Liver (tissue), 9 donors: ENCODE measurements around the gene DNAAF5. TPM values are rescaled to one million over a fixed set of nuclear protein-coding genes. Genes with fewer than 3 reads are reported as not detected.

ENCODE experiments used
- DNase-seq: peaks from one replicate; pipeline ENCODE4 v3.0.0-alpha.2; 2017; ENCODE audit warnings: low spot score
- H3K27ac ChIP-seq, 2 donors: one replicate each; pipeline ENCODE4 v1.7.0; 2013; ENCODE audit warnings: inconsistent platforms in 2 of 2, low read length in 2 of 2, control low read depth in 1 of 2, low read depth in 1 of 2, mild to moderate bottlenecking in 1 of 2
- H3K27me3 ChIP-seq, 4 donors: one replicate each; pipeline versions ENCODE4 v1.6.1 to v1.7.0; 2013; ENCODE audit warnings: low read length in 3 of 4, inconsistent platforms in 1 of 4, mild to moderate bottlenecking in 1 of 4, moderate library complexity in 1 of 4; ENCODE audit not compliant: control insufficient read depth in 4 of 4, insufficient read depth in 4 of 4
- H3K36me3 ChIP-seq, 4 donors: one replicate each; pipeline versions ENCODE4 v1.6.1 to v1.7.0; 2013; ENCODE audit warnings: low read length in 3 of 4, mild to moderate bottlenecking in 3 of 4, low read depth in 1 of 4, moderate library complexity in 1 of 4; ENCODE audit not compliant: control insufficient read depth in 4 of 4, insufficient read depth in 3 of 4
- H3K4me1 ChIP-seq, 4 donors: one replicate each; pipeline versions ENCODE4 v1.6.1 to v1.7.0; 2013; ENCODE audit warnings: low read length in 3 of 4, mild to moderate bottlenecking in 3 of 4, moderate library complexity in 1 of 4; ENCODE audit not compliant: control insufficient read depth in 4 of 4, insufficient read depth in 4 of 4
- H3K4me3 ChIP-seq, 3 donors: one replicate each; pipeline versions ENCODE4 v1.6.1 to v1.7.0; 2013; ENCODE audit warnings: low read length in 3 of 3, control low read depth in 1 of 3, low read depth in 1 of 3, mild to moderate bottlenecking in 1 of 3
- H3K9ac ChIP-seq, 2 donors: one replicate each; pipeline ENCODE4 v1.7.0; 2013; ENCODE audit warnings: low read length in 2 of 2, mild to moderate bottlenecking in 2 of 2, moderate library complexity in 2 of 2, control low read depth in 1 of 2, low read depth in 1 of 2
- H3K9me3 ChIP-seq, 4 donors: one replicate each; pipeline versions ENCODE4 v1.6.1 to v1.7.0; 2013; ENCODE audit warnings: low read length in 3 of 4; ENCODE audit not compliant: control insufficient read depth in 4 of 4
- EGR1 ChIP-seq, 2 donors: IDR thresholded peaks; 2 replicates each; pipeline ENCODE4 v1.6.1; 2016 to 2018; ENCODE audit warnings: antibody characterized with exemption in 2 of 2, low read depth in 2 of 2
- FOXA1 ChIP-seq: IDR thresholded peaks from 2 replicates; pipeline ENCODE4 v1.6.1; 2016; ENCODE audit warnings: antibody characterized with exemption
- FOXA2 ChIP-seq: IDR thresholded peaks from 2 replicates; pipeline ENCODE4 v1.6.1; 2016; ENCODE audit warnings: antibody characterized with exemption
- GABPA ChIP-seq, 2 donors: IDR thresholded peaks in 1 of 2; conservative IDR thresholded peaks in 1 of 2; 2 replicates each; pipeline ENCODE4 v1.6.1; 2016; ENCODE audit warnings: antibody characterized with exemption in 2 of 2, mild to moderate bottlenecking in 1 of 2, moderate library complexity in 1 of 2
- HNF4A ChIP-seq, 2 donors: conservative IDR thresholded peaks; 2 replicates each; pipeline ENCODE4 v1.6.1; 2016; ENCODE audit warnings: antibody characterized with exemption in 2 of 2, mild to moderate bottlenecking in 2 of 2
- HNF4G ChIP-seq: IDR thresholded peaks from 2 replicates; pipeline ENCODE4 v1.6.1; 2016; ENCODE audit warnings: antibody characterized with exemption
- JUND ChIP-seq, 2 donors: IDR thresholded peaks; 2 replicates each; pipeline ENCODE4 v1.6.1; 2016; ENCODE audit warnings: antibody characterized with exemption in 2 of 2
- RAD21 ChIP-seq, 2 donors: IDR thresholded peaks; 2 replicates each; pipeline ENCODE4 v1.6.1; 2016; ENCODE audit warnings: antibody characterized with exemption in 2 of 2, mild to moderate bottlenecking in 2 of 2
- REST ChIP-seq: IDR thresholded peaks from 2 replicates; pipeline ENCODE4 v1.6.1; 2016; ENCODE audit warnings: antibody characterized with exemption, mild to moderate bottlenecking
- RXRA ChIP-seq, 2 donors: IDR thresholded peaks; 2 replicates each; pipeline ENCODE4 v1.6.1; 2017 to 2018; ENCODE audit warnings: antibody characterized with exemption in 2 of 2, mild to moderate bottlenecking in 1 of 2
- SP1 ChIP-seq: IDR thresholded peaks from 2 replicates; pipeline ENCODE4 v1.6.1; 2018; ENCODE audit warnings: antibody characterized with exemption, mild to moderate bottlenecking
- TAF1 ChIP-seq: conservative IDR thresholded peaks from 2 replicates; pipeline ENCODE4 v1.6.1; 2016; ENCODE audit warnings: antibody characterized with exemption, mild to moderate bottlenecking
- YY1 ChIP-seq: IDR thresholded peaks from 2 replicates; pipeline ENCODE4 v1.6.1; 2016; ENCODE audit warnings: antibody characterized with exemption, mild to moderate bottlenecking
- WGBS: extraction: QIAGEN DNeasy Blood & Tissue Kit; methylation state at CpG from one replicate; pipeline ENCODE4 v1.1.7; 2013; 5-methylcytosine and 5-hydroxymethylcytosine counted together
- polyA plus RNA-seq, 2 donors: library from polyadenylated mRNA; stranded (reverse) in 1 of 2; unstranded in 1 of 2; fragments of 200-250 nt in 1 of 2; fragments of >200 nt in 1 of 2; fragmentation: Nextera tagmentation in 1 of 2; extraction: Ambion mirVana in 1 of 2; gene quantifications; one replicate each; pipeline versions ENCODE4 v1.2.1 to v1.2.3, GENCODE V29; 2013 to 2015
- total RNA-seq, 2 donors: library from RNA; depleted of rRNA; stranded (reverse); fragments of >200 nt; gene quantifications; one replicate each; pipeline ENCODE4 v1.2.3, GENCODE V29; 2014
- TF ChIP-seq, protein P1 (sequence below): fragments of 150-350 bp; IDR thresholded peaks from 2 replicates; pipeline ENCODE4 v1.5.1; 2017; ENCODE audit warnings: improper control_type of control experiment, low read depth, low read length; ENCODE audit not compliant: missing input control
- TF ChIP-seq, protein P2 (sequence below): IDR thresholded peaks from 2 replicates; pipeline ENCODE4 v1.6.1; 2016; ENCODE audit warnings: antibody characterized with exemption
- TF ChIP-seq, protein P3 (sequence below): IDR thresholded peaks from 2 replicates; pipeline ENCODE4 v1.6.1; 2016; ENCODE audit warnings: antibody characterized with exemption
- TF ChIP-seq, protein P4 (sequence below): IDR thresholded peaks from 2 replicates; pipeline ENCODE4 v1.6.1; 2016; ENCODE audit warnings: antibody characterized with exemption
- donor health status: healthy.
- donor health status: healthy.
- donor health status: healthy.
- donor health status: healthy.
- donor health status: healthy.

Gene DNAAF5
- total and polyA plus RNA-seq, 4 donors, result 3.1 to 11.1 (median 9.5) TPM

DNA sequence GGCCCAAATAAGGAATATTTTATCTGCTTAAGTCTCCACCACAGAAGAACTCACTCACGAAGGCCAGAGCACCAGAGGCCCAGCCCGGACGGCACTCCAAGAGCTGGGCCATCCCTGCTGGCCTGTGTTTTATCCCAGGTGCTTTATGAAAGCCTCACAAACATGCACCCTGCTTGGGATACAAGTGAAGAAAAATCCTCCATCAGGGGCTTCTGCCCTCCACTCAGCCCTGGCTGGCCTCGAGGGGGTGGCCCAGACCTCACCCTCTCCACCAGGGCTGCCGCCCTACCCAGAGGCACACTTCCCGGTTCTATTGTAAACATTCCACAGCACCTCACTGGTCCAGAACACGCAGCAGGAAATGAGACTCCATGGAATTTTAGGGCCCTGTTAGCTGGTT is 19.8 kb upstream of the DNAAF5 start:
- Histone ChIP-seq H3K4me1 (no peaks in the 10 kb centered on the region), H3K36me3 (no peaks in the 10 kb centered on the region), H3K27me3 (no peaks in the 10 kb centered on the region), H3K27ac (no peak overlapping the region), H3K4me3 (no peak overlapping the region), H3K9ac (no peak overlapping the region), H3K9me3 (peaks cover 0 to 2% (median 0%) of the 10 kb centered on the region in 4 donors)
- 84% methylated on average over 7 of the region's 7 CpGs for WGBS
- DNase-seq, result no peak
- TF ChIP-seq RAD21 (IDR thresholded peaks at IDR 0.05) (no peak), RXRA (IDR thresholded peaks at IDR 0.05) (no peak), YY1 (no peak), HNF4A (conservative IDR thresholded peaks at IDR 0.05) (no peak), FOXA1 (no peak), GABPA (IDR thresholded peaks at IDR 0.05 in 1 of 2, conservative IDR thresholded peaks at IDR 0.05 in 1 of 2) (no peak), REST (no peak), EGR1 (IDR thresholded peaks at IDR 0.05; ENCODE audit: low read depth in 2 of 2) (no peak)
- TF ChIP-seq, protein P1, sequence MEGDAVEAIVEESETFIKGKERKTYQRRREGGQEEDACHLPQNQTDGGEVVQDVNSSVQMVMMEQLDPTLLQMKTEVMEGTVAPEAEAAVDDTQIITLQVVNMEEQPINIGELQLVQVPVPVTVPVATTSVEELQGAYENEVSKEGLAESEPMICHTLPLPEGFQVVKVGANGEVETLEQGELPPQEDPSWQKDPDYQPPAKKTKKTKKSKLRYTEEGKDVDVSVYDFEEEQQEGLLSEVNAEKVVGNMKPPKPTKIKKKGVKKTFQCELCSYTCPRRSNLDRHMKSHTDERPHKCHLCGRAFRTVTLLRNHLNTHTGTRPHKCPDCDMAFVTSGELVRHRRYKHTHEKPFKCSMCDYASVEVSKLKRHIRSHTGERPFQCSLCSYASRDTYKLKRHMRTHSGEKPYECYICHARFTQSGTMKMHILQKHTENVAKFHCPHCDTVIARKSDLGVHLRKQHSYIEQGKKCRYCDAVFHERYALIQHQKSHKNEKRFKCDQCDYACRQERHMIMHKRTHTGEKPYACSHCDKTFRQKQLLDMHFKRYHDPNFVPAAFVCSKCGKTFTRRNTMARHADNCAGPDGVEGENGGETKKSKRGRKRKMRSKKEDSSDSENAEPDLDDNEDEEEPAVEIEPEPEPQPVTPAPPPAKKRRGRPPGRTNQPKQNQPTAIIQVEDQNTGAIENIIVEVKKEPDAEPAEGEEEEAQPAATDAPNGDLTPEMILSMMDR, result no peak
- TF ChIP-seq, protein P2, sequence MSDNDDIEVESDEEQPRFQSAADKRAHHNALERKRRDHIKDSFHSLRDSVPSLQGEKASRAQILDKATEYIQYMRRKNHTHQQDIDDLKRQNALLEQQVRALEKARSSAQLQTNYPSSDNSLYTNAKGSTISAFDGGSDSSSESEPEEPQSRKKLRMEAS, result no peak

- H3K27ac ChIP-seq, result no peak overlapping the region
These were observed 19.1 kb upstream of the DNAAF5 start for GRCh38 chr7:707296-708000.

DNA sequence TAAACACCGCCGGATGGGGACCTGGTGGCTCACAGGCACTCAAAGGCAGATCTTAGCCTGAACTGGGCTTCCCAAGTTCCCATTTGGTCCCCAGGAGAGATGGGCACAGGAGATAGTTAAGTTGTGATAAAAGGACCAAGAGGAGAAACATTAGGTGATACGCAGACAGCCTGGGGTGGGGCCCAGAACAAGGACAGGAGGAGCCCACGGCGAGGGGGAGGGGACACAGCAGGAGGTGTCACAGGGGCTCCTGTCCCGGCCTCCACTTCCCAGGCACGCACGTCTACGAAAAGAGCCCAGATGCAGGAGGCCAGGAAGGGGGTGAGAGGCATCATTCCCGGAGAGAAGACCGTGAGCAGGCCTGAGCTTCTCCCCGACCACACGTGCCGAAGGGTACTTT is 16.3 kb upstream of the DNAAF5 start:
- Histone ChIP-seq H3K9ac (no peak overlapping the region), H3K4me3 (no peak overlapping the region), H3K36me3 (no peaks in the 10 kb centered on the region), H3K4me1 (peaks cover 0 to 4% (median 0%) of the 10 kb centered on the region in 4 donors), H3K27me3 (no peaks in the 10 kb centered on the region), H3K9me3 (no peaks in the 10 kb centered on the region), H3K27ac (no peak overlapping the region)
- 95% methylated on average over 14 of the region's 14 CpGs for WGBS
- no peak for DNase-seq
- no peak for TF ChIP-seq FOXA2
- TF ChIP-seq YY1, result no peak
- no peak for TF ChIP-seq TAF1
- TF ChIP-seq FOXA1, result no peak
- TF ChIP-seq, protein P2, result no peak
- TF ChIP-seq GABPA (IDR thresholded peaks at IDR 0.05 in 1 of 2, conservative IDR thresholded peaks at IDR 0.05 in 1 of 2), result no peak
- no peak for TF ChIP-seq SP1
- TF ChIP-seq, protein P3, sequence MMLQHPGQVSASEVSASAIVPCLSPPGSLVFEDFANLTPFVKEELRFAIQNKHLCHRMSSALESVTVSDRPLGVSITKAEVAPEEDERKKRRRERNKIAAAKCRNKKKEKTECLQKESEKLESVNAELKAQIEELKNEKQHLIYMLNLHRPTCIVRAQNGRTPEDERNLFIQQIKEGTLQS, result no peak
- no peak for TF ChIP-seq EGR1 (IDR thresholded peaks at IDR 0.05; ENCODE audit: low read depth in 2 of 2)
- TF ChIP-seq RXRA (IDR thresholded peaks at IDR 0.05), result no peak
- TF ChIP-seq JUND (IDR thresholded peaks at IDR 0.05), result no peak
- TF ChIP-seq, protein P4, sequence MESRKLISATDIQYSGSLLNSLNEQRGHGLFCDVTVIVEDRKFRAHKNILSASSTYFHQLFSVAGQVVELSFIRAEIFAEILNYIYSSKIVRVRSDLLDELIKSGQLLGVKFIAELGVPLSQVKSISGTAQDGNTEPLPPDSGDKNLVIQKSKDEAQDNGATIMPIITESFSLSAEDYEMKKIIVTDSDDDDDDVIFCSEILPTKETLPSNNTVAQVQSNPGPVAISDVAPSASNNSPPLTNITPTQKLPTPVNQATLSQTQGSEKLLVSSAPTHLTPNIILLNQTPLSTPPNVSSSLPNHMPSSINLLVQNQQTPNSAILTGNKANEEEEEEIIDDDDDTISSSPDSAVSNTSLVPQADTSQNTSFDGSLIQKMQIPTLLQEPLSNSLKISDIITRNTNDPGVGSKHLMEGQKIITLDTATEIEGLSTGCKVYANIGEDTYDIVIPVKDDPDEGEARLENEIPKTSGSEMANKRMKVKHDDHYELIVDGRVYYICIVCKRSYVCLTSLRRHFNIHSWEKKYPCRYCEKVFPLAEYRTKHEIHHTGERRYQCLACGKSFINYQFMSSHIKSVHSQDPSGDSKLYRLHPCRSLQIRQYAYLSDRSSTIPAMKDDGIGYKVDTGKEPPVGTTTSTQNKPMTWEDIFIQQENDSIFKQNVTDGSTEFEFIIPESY, result no peak
- TF ChIP-seq RAD21 (IDR thresholded peaks at IDR 0.05), result no peak

More at GRCh38 chr7:707296-708000, 19.1 kb upstream of the DNAAF5 start:
- Histone ChIP-seq H3K36me3 (no peaks in the 10 kb centered on the region), H3K4me1 (no peaks in the 10 kb centered on the region), H3K4me3 (no peak overlapping the region), H3K27me3 (no peaks in the 10 kb centered on the region), H3K9ac (no peak overlapping the region), H3K9me3 (peaks cover 0 to 2% (median 0%) of the 10 kb centered on the region in 4 donors)
- DNase-seq, result no peak
- TF ChIP-seq RAD21 (IDR thresholded peaks at IDR 0.05) (no peak), HNF4G (no peak)
- 94% methylated on average over 17 of the region's 17 CpGs for WGBS
